Measurements from ENCODE around the gene PDE11A.
A peak's percentile ranks its signal among the peaks of the same experiment; 100 is the strongest.

Gene PDE11A

GRCh38 chr2:177616731-177617130, 455.8 kb downstream of the PDE11A start:
- no peak for DNase-seq

- DNase-seq = no peak
Measured at GRCh38 chr2:177616066-177616465, 456.5 kb downstream of the PDE11A start.

- no peak for DNase-seq
Measured at GRCh38 chr2:177612659-177613058, 459.9 kb downstream of the PDE11A start.

GRCh38 chr2:177611310-177611886, 461.2 kb downstream of the PDE11A start:
- DNase-seq = peak in 1 of 2 experiments; percentile 28

- DNase-seq = no peak
Measured at GRCh38 chr2:177610813-177611212, 461.8 kb downstream of the PDE11A start.

- DNase-seq = peak in 1 of 2 experiments; percentile 12
Measured at GRCh38 chr2:177606636-177607035, 465.9 kb downstream of the PDE11A start.

- DNase-seq = peak; percentile 40 to 64
Measured at GRCh38 chr2:177604271-177605065, 468.1 kb downstream of the PDE11A start.

- no peak for DNase-seq
Measured at GRCh38 chr2:177603768-177604167, 468.8 kb downstream of the PDE11A start.

GRCh38 chr2:177603181-177603580, 469.4 kb downstream of the PDE11A start:
- DNase-seq = no peak

- DNase-seq = no peak
Measured at GRCh38 chr2:177602611-177603164, 469.9 kb downstream of the PDE11A start.

- no peak for DNase-seq
Measured at GRCh38 chr2:177600917-177601316, 471.7 kb downstream of the PDE11A start.

- no peak for DNase-seq
Measured at GRCh38 chr2:177599956-177600355, 472.6 kb downstream of the PDE11A start.

GRCh38 chr2:177599139-177599688, 473.4 kb downstream of the PDE11A start:
- no peak for DNase-seq

GRCh38 chr2:177598326-177599138, 474.0 kb downstream of the PDE11A start:
- DNase-seq = peak; percentile 22 to 31

- no peak for DNase-seq
Measured at GRCh38 chr2:177597759-177598158, 474.8 kb downstream of the PDE11A start.

GRCh38 chr2:177596866-177597265, 475.7 kb downstream of the PDE11A start:
- no peak for DNase-seq

- no peak for DNase-seq
Measured at GRCh38 chr2:177595126-177595845, 477.3 kb downstream of the PDE11A start.

GRCh38 chr2:177593402-177593801, 479.2 kb downstream of the PDE11A start:
- no peak for DNase-seq

GRCh38 chr2:177592945-177593344, 479.6 kb downstream of the PDE11A start:
- DNase-seq = no peak

- DNase-seq = no peak
Measured at GRCh38 chr2:177592397-177592796, 480.2 kb downstream of the PDE11A start.

- no peak for DNase-seq
Measured at GRCh38 chr2:177589186-177589585, 483.4 kb downstream of the PDE11A start.

- no peak for DNase-seq
Measured at GRCh38 chr2:177588671-177589070, 483.9 kb downstream of the PDE11A start.
